ENCODE measurements around the gene CD180. TPM values are rescaled to one million over a fixed set of nuclear protein-coding genes. Genes with fewer than 3 reads are reported as not detected.

The CD180 gene
- total and polyA plus RNA-seq, 8 donors, result under 0.01 to 2.6 (median 0.37) TPM; not detected in 1

GRCh38 chr5:67200809-67201562, 4.4 kb upstream of the CD180 start:
- intact Hi-C loops (cut with DNase I; ENCODE audit: low total_unique reads), result loop anchor here (10.0 kb wide), 1 partner anchor 396 kb away; no protein-coding TSS in a partner anchor
- 97 to 99% (median 98%) methylated on average over 2 of the region's 2 CpGs for WGBS, 5 donors
- TF ChIP-seq, protein P1, sequence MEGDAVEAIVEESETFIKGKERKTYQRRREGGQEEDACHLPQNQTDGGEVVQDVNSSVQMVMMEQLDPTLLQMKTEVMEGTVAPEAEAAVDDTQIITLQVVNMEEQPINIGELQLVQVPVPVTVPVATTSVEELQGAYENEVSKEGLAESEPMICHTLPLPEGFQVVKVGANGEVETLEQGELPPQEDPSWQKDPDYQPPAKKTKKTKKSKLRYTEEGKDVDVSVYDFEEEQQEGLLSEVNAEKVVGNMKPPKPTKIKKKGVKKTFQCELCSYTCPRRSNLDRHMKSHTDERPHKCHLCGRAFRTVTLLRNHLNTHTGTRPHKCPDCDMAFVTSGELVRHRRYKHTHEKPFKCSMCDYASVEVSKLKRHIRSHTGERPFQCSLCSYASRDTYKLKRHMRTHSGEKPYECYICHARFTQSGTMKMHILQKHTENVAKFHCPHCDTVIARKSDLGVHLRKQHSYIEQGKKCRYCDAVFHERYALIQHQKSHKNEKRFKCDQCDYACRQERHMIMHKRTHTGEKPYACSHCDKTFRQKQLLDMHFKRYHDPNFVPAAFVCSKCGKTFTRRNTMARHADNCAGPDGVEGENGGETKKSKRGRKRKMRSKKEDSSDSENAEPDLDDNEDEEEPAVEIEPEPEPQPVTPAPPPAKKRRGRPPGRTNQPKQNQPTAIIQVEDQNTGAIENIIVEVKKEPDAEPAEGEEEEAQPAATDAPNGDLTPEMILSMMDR (IDR thresholded peaks at IDR 0.05), result no peak
- TF ChIP-seq POLR2A (IDR thresholded peaks at IDR 0.05) (no peak), POLR2AphosphoS5 (IDR thresholded peaks at IDR 0.05) (no peak), EP300 (IDR thresholded peaks at IDR 0.05) (no peak)
- no peaks in the 10 kb centered on the region for H3K36me3 ChIP-seq
- DNase-seq, result no peak
- H3K9me3 ChIP-seq, result peaks cover 0 to 4% (median 0%) of the 10 kb centered on the region in 4 donors
- no peak overlapping the region for H3K4me3 ChIP-seq
- H3K27me3 ChIP-seq, result no peaks in the 10 kb centered on the region
- H3K27ac ChIP-seq, result no peak overlapping the region
- H3K4me1 ChIP-seq, result peaks cover under 1 to 18% (median 5%) of the 10 kb centered on the region in 4 donors

- intact Hi-C loops (cut with DNase I; ENCODE audit: low total_unique reads), result loop anchor here (10.0 kb wide), 1 partner anchor 395 kb away; no protein-coding TSS in a partner anchor
- H3K4me3 ChIP-seq, result no peak overlapping the region
These were observed 3.3 kb upstream of the CD180 start for GRCh38 chr5:67199859-67200258.

GRCh38 chr5:67198917-67199316, 2.3 kb upstream of the CD180 start:
- no peak for DNase-seq
- peaks cover 0 to 4% (median 0%) of the 10 kb centered on the region in 4 donors for H3K9me3 ChIP-seq
- H3K27me3 ChIP-seq, result no peaks in the 10 kb centered on the region
- TF ChIP-seq POLR2A (IDR thresholded peaks at IDR 0.05) (no peak), POLR2AphosphoS5 (IDR thresholded peaks at IDR 0.05) (no peak), EP300 (IDR thresholded peaks at IDR 0.05) (no peak)
- TF ChIP-seq, protein P1 (IDR thresholded peaks at IDR 0.05), result no peak
- no peaks in the 10 kb centered on the region for H3K36me3 ChIP-seq
- 83 to 91% (median 83%) methylated on average over 1 of the region's 1 CpG for WGBS, 5 donors
- no peak overlapping the region for H3K4me3 ChIP-seq
- intact Hi-C loops (cut with DNase I; ENCODE audit: low total_unique reads), result no loop called here
- H3K4me1 ChIP-seq, result peaks cover 0 to 6% (median 0%) of the 10 kb centered on the region in 4 donors
- no peak overlapping the region for H3K27ac ChIP-seq

More at GRCh38 chr5:67199859-67200258, 3.3 kb upstream of the CD180 start:
- TF ChIP-seq POLR2AphosphoS5 (IDR thresholded peaks at IDR 0.05) (no peak), POLR2A (IDR thresholded peaks at IDR 0.05) (no peak), EP300 (IDR thresholded peaks at IDR 0.05) (no peak)
- TF ChIP-seq, protein P1 (IDR thresholded peaks at IDR 0.05), result no peak
- peaks cover 0 to 14% (median 4%) of the 10 kb centered on the region in 4 donors for H3K4me1 ChIP-seq
- no peak overlapping the region for H3K27ac ChIP-seq
- H3K27me3 ChIP-seq, result no peaks in the 10 kb centered on the region
- DNase-seq, result no peak
- peaks cover 0 to 4% (median 0%) of the 10 kb centered on the region in 4 donors for H3K9me3 ChIP-seq
- no peaks in the 10 kb centered on the region for H3K36me3 ChIP-seq

DNA sequence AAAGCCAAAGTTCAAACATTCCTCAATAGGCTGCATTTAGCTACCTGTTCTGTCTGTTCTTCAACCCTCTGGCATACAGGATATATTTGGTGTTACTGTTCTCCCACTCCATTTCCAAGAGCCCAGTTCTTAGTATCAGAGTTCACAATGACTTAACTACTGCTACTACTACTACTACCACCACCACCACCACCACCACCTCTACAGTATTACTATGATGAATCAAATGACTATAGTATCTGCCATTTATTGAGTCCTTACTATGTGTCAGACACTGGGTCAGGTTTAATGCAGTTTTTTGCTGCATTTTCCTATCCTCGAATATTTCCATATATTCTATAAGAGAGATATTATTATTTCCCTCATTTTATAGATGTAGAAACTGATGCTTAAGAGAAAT, 937 bp upstream of the CD180 start:
- Histone ChIP-seq H3K4me1 (peaks cover 0 to 12% (median 7%) of the 10 kb centered on the region in 4 donors), H3K4me3 (no peak overlapping the region), H3K9me3 (peaks cover 0 to 4% (median 0%) of the 10 kb centered on the region in 4 donors), H3K27me3 (no peaks in the 10 kb centered on the region), H3K27ac (no peak overlapping the region), H3K36me3 (no peaks in the 10 kb centered on the region)
- TF ChIP-seq, protein P1 (IDR thresholded peaks at IDR 0.05), result no peak
- TF ChIP-seq POLR2A (IDR thresholded peaks at IDR 0.05), result no peak
- no peak for TF ChIP-seq POLR2AphosphoS5 (IDR thresholded peaks at IDR 0.05)
- no peak for TF ChIP-seq EP300 (IDR thresholded peaks at IDR 0.05)
- DNase-seq, result no peak
- WGBS, 5 donors, result 92 to 100% (median 95%) methylated on average over 1 of the region's 1 CpG
- intact Hi-C loops (cut with DNase I; ENCODE audit: low total_unique reads), result no loop called here

Data from stomach (tissue), 9 donors.